HepG2 (cell line): ENCODE results near the gene CD19. TPM values are rescaled to one million over a fixed set of nuclear protein-coding genes. Genes with fewer than 3 reads are reported as not detected.

Experiments
- AHDC1 ChIP-seq: sonication (generic); formaldehyde crosslinking; IDR thresholded peaks from 2 replicates; pipeline ENCODE4 v1.5.1; 2020; ENCODE audit warnings: mild to moderate bottlenecking, missing genetic modification reagents, borderline replicate concordance
- CHCHD3 ChIP-seq: sonication (generic); formaldehyde crosslinking; IDR thresholded peaks from 2 replicates; pipeline ENCODE4 v1.8.0; 2022; ENCODE audit warnings: mild to moderate bottlenecking, missing genetic modification reagents, moderate library complexity
- CSRNP1 ChIP-seq: sonication (generic); formaldehyde crosslinking; IDR thresholded peaks from 2 replicates; pipeline ENCODE4 v1.8.1; 2023; ENCODE audit warnings: mild to moderate bottlenecking, missing genetic modification reagents
- FOXO1 ChIP-seq: sonication (generic); formaldehyde crosslinking; IDR thresholded peaks from 2 replicates; pipeline ENCODE4 v1.4.0; 2020; ENCODE audit warnings: missing genetic modification reagents
- HNF4A ChIP-seq: sonication (generic); formaldehyde crosslinking; IDR thresholded peaks from 2 replicates; pipeline ENCODE4 v1.4.0; 2020; ENCODE audit warnings: missing genetic modification reagents
- IRF9 ChIP-seq: sonication (generic); formaldehyde crosslinking; IDR thresholded peaks from 2 replicates; pipeline ENCODE4 v1.8.0; 2022; ENCODE audit warnings: missing genetic modification reagents, mild to moderate bottlenecking, borderline replicate concordance
- NFKBIZ ChIP-seq: IDR thresholded peaks from 2 replicates; pipeline ENCODE4 v1.6.1; 2018; ENCODE audit warnings: missing genetic modification reagents, missing compliant biosample characterization
- SAFB2 ChIP-seq: sonication (generic); formaldehyde crosslinking; IDR thresholded peaks from 2 replicates; pipeline ENCODE4 v1.5.1; 2020; ENCODE audit warnings: missing genetic modification reagents, low read depth, mild to moderate bottlenecking, borderline replicate concordance
- SKI ChIP-seq: fragments of 450-650 bp; IDR thresholded peaks from one replicate; pipeline ENCODE4 v1.6.1; 2018; ENCODE audit warnings: mild to moderate bottlenecking; ENCODE audit not compliant: partially characterized antibody
- U2AF1 ChIP-seq: fragments of 200-400 bp; formaldehyde crosslinking; optimal IDR thresholded peaks from 2 replicates; pipeline ENCODE3; 2017; ENCODE audit warnings: mild to moderate bottlenecking, low read depth, low read length
- ZBTB49 ChIP-seq: sonication (generic); formaldehyde crosslinking; IDR thresholded peaks from 2 replicates; pipeline ENCODE4 v1.4.0; 2020; ENCODE audit warnings: missing genetic modification reagents, borderline replicate concordance
- ZNF317 ChIP-seq: sonication (generic); formaldehyde crosslinking; IDR thresholded peaks from 2 replicates; pipeline ENCODE4 v1.5.0; 2020; ENCODE audit warnings: mild to moderate bottlenecking, missing genetic modification reagents
- ZNF33B ChIP-seq: sonication (generic); formaldehyde crosslinking; IDR thresholded peaks from 2 replicates; pipeline ENCODE4 v1.5.1; 2020; ENCODE audit warnings: mild to moderate bottlenecking, missing genetic modification reagents
- ZNF782 ChIP-seq: sonication (generic); formaldehyde crosslinking; IDR thresholded peaks from 2 replicates; pipeline ENCODE4 v1.4.0; 2020; ENCODE audit warnings: missing genetic modification reagents, mild to moderate bottlenecking, borderline replicate concordance
- polyA plus RNA-seq, 8 experiments: library from polyadenylated mRNA; depleted of rRNA in 3 of 8; stranded (reverse) in 7 of 8; unstranded in 1 of 8; fragments of >200 nt; fragmentation: Illumina TruSeq in 4 of 8; extraction: Trizol in 4 of 8; gene quantifications; 2 replicates each; pipeline versions ENCODE4 v1.2.1 to v1.2.3, GENCODE V29; 2011 to 2016; ENCODE audit warnings: low read depth in 4 of 8, missing spikeins in 1 of 8, mixed read lengths in 1 of 8; ENCODE audit not compliant: insufficient read depth in 1 of 8
- total RNA-seq, 5 experiments: library from RNA; depleted of rRNA; stranded (reverse); fragments of >200 nt; fragmentation: Illumina TruSeq; extraction: Trizol; gene quantifications; 2 replicates each; pipeline ENCODE4 v1.2.3, GENCODE V29; 2016; ENCODE audit warnings: low read depth in 1 of 5

Gene CD19
- total and polyA plus RNA-seq, 2 of the 13 experiments (the other 11 are each of a cell fraction or from before 2014, with no cell fraction given) = 0.55 to 1.1 TPM

GRCh38 chr16:28950648-28951409, 19.1 kb downstream of the CD19 start, which contains the start of gene NFATC2IP (continued):
- TF ChIP-seq IRF9 = no peak; the same call in 1 of the 2 replicates
- no peak; the same call in none of the 2 replicates for TF ChIP-seq CSRNP1
- no peak for TF ChIP-seq ZNF33B
- TF ChIP-seq FOXO1 = no peak; the same call in 1 of the 2 replicates
- no peak for TF ChIP-seq NFKBIZ (CRISPR knock-in tag)
- TF ChIP-seq ZNF317 (CRISPR knock-in tag) = no peak
- peak; percentile 86; the same call in 1 of the 2 replicates for TF ChIP-seq ZNF782 (CRISPR knock-in tag)
- TF ChIP-seq ZBTB49 (CRISPR knock-in tag) = no peak
- no peak for TF ChIP-seq AHDC1 (CRISPR knock-in tag)
- no peak for TF ChIP-seq U2AF1
- TF ChIP-seq HNF4A (CRISPR knock-in tag) = no peak
- TF ChIP-seq SAFB2 = no peak
- TF ChIP-seq SKI = peak; percentile 6
- no peak; the same call in 1 of the 2 replicates for TF ChIP-seq CHCHD3 (CRISPR knock-in tag)
